ENCODE data around the gene RAX2. TPM values are rescaled to one million over a fixed set of nuclear protein-coding genes. Genes with fewer than 3 reads are reported as not detected.
"Not testable (repeated sequence)": the region's sequence is repeated elsewhere in the genome, so short reads cannot be mapped to it uniquely, and the experiment has no call there.

RAX2 gene
- total RNA-seq, 1 experiment from 2014 or later, result not detected

DNA sequence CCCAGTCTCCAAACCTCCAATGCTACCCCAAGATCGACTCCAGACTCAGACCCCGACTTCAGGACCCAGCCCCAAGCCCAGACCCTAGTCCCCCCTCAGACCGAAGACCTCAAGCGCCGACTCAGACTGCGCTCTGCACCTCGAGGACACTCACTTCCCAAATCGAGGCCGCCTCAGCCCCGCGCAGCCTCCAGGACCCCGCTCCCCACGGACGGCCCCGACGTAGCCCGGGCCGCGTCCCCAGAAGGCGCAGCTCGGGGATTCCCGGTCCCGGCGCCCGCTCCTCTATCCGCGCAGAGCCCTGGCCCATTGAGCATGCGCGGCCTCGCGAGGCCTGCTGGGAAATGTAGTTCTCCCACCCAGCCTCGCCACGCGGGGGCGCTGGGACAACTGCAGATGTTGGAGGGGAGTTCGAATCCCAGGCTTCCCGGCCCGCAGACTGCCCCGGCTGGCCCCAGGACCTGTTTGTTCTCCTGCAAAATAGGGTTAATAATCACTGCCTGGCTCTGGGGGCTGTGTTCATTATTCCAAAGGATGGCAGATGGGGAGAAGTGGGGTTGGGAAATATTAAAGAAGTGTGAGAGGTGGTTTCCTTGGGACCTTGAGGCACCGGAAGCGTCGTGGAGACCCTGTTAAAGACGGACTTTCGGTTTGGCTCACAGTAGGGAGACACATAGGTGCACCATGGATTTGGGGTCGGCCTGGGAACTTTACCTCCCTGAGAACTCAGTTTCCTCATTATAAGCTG lies 10.5 kb downstream of the RAX2 start, which contains the start of gene APBA3:
Gene APBA3, minus strand, starts transcription at position 311 of the 748 bp plus-strand sequence. CDS start 1,428 bp downstream, outside the sequence.
- DNase-seq (ENCODE audit: low read depth), result peak; percentile 90

DNA sequence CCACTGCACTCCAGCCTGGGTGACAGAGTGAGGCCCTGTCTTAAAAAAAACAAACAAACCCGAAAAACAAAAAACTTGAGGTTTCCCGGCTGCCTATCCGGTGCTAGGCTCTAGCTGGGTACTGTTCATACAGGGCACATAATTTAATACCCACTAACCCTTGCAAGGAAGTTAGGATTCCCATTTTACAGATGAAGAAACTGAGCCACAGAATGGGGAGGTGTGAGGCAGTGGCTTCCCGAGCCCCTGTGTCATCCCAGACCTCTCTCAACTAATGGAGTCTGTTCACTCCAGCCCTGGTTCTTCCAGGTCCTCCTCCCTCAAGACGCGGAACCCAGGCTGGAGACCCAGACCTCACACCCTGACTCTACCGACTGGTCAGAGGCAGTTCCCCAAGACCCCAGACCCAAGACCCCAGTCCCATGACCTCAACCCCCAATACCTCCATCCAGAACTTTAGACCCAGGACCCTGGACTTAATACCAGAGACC lies 11.1 kb downstream of the RAX2 start:
- DNase-seq (ENCODE audit: low read depth), result no peak

DNA sequence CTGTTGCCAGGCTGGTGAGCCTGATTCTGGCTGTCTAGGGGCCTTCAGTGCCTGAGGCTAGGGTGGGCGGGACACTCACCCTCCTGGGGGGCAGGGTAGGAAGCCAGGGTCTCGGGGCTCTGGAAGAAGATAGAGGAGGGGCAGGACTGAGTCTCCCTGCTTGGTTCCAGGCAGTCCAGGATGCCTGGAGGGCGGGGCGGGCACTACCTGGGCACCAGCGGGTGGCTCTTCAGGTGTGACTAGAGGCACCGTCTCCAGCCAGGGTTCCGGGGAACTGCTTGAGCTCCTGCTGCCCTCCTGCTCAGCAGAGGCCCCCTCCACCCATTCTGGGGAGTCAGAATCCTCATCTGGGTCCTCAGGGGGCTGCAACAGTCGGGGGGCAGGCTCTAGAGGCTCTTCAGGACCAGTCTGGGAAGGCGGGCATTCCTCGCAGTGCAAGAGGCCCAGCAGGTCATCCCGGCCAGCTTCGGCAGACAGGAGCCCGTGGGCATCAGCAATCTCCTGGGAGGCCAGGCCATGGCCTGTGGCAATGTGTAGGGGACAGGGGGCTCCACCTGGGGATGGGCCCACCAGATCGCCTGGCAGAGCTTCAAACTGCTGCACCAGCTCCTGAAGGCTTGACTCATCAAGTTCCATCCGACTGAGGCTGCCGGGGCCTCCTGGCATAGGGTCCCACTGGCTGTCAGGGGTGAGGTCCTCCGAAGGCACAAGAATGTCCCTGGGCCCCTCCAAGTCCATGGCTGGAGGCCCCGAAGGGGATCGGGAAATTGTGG lies 12.4 kb downstream of the RAX2 start:
- no peak for DNase-seq (ENCODE audit: low read depth)

DNA sequence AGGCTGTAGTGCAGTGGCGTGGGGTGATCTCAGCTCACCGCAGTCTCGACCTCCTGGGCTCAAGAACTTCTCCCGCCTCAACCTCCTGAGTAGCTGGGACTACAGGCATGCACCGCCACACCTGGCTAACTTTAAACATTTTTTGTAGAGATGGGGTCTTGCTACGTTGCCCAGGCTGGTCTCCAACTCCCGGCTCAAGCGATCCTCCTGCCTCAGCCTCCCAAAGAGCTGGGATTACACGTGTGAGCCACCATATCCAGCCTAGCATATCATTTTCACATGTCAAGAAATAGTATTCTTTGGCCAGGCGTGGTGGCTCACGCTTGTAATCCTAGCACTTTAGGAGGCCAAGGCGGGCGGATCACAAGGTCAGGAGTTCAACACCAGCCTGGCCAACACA lies 13.7 kb downstream of the RAX2 start:
- not testable (repeated sequence) for DNase-seq (ENCODE audit: low read depth)

DNA sequence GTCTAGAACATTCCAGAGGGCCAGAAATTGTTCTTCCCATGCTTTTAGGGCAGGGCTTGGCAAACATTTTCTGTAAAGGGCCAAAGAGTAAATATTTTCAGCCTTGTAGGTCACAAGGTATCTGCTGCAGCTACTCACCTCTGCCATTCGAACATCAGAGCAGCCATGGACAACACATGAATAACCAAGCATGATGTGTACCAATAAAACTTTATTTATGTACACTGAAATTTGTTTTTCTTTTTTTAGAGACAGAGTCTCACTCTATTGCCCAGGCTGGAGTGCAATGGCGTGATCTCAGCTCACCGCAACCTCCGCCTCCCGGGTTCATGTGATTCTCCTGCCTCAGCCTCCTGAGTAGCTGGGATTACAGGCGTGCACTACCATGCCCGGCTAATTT lies 14.3 kb downstream of the RAX2 start:
- not testable (repeated sequence) for DNase-seq (ENCODE audit: low read depth)

DNA sequence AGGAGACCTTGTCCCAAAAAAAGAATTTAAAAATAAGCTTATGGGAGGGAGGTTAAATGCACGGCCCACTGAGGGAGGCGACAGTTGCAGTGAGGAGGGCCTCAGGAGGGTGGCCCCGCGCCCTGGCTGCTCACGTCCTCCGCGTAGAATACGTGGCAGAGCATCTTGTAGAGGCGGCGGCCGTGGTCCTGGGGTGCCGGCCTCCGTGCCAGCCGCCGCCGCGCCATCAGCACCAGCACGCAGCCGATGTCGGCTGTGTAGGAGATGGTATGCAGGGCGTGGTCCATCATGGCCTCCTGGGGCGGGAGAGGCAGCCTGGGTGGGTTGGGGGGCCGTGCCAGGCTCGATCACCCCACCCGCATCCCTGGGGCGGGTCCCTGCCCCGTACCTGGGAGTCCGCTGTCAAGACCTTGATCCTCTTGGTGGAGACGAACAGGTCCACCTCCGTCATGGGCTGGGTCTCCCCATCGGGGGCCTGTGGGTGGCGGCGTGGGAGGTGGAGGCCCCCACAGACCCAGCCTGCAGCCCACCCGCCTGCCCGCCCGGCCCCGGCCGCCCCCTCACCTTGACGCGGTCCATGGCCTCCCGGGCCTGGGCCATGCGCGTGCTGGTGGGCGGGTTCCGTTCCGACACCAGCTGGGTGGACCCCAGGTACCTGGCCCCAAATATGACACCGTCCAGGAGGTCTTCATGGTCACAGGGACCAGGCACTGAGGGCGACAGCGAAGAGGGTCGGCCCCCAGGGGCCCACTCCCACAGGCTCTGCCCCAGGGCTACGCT lies 18.2 kb downstream of the RAX2 start:
- DNase-seq (ENCODE audit: low read depth), result no peak

DNA sequence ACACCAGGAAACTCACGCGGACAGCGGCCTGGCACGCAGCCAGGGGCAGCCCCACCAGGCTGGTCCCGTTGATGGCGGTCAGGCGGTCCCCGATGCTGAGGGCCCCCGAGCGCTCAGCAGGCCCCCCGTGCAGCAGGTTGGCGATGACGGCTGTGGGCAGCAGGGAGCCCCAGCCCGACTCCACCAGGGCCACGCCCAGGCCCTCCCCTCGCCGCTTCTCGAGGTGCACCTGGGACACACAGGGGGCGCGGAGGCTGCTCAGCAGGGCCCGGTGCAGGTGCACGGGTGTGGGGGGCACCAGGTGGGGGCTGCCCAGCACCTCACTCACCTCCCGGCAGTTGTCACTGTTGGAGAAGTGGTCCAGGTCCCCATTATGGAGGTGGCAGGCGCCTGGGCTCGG lies 19.5 kb downstream of the RAX2 start:
- no peak for DNase-seq (ENCODE audit: low read depth)

DNA sequence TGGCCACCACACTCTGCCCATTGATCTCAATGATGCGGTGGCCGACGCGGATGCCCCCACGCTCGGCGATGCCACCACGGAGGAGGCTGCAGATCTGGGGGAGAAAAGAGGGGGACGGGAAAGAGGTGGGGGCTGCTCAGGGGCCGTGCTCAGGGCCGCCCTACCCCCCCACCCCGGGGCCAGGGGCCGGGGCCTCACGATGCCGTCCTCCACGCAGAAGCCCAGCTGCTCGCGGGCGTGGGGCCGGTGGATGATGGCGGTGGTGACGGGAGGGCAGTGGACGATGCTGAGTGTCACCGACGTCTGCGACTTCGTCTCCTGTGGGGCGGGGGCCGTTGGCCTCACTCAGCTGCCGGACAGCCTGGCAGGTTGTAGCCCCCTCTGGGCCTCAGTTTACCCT lies 20.8 kb downstream of the RAX2 start:
- no peak for DNase-seq (ENCODE audit: low read depth)

DNA sequence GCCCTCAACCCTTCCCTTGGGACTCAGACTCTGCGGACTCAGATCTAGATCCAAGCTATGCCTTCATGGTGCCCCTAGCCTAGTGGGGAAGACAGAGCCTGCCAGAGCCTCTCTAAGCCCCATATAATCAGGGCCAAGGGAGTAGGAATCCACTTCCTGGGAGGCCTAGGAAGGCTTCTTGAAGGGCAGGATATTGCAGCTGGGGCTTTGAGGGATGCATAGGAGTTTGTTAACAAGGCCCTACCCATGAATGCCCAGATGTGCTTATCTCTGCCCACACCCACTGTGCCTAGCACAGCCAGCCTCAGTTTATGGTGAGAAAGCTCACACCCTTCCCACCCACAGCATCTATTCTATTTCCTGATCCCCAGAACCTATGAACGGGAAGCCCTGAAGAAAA lies 21.8 kb downstream of the RAX2 start:
- DNase-seq (ENCODE audit: low read depth), result no peak

DNA sequence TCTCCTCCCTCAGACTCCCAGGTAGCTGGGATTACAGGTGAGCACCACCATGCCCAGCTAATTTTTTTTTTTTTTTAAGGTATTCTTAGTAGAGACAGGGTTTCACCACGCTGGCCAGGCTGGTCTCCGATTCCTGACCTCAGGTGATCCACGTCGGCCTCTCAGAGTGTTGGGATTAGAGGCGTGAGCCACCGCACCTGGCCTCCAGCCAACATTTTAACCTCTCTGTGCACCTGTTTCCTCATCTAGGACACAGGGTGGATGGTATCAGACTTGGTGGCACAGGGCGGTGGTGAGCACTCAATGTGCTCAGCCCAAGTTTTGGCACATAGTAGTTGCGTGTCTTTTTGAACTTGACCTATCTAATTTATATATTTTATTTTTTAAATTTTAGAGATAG lies 23.1 kb downstream of the RAX2 start:
- no peak for DNase-seq (ENCODE audit: low read depth)

DNA sequence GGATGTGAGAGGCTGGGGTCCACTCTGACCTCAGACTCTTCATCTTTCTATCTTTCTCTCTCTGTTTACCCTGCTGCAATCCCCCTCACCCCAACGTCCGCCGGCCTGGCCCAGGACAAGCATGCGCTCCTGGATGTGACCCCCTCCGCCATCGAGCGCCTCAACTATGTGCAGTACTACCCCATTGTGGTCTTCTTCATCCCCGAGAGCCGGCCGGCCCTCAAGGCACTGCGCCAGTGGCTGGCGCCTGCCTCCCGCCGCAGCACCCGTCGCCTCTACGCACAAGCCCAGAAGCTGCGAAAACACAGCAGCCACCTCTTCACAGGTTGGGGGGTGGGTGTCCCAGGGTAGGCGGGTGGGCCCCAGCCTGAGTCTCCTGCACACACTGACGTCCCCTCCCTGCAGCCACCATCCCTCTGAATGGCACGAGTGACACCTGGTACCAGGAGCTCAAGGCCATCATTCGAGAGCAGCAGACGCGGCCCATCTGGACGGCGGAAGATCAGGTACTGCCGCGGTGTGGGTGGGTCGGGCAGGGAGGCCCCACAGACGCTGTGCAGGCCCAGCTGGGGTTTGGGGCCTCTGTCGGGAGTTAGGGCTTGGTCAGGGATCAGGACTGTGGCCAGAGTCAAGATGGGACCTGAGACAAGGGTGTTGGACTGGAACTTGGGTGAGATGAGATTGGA lies 25.5 kb downstream of the RAX2 start:
- DNase-seq (ENCODE audit: low read depth), result no peak

DNA sequence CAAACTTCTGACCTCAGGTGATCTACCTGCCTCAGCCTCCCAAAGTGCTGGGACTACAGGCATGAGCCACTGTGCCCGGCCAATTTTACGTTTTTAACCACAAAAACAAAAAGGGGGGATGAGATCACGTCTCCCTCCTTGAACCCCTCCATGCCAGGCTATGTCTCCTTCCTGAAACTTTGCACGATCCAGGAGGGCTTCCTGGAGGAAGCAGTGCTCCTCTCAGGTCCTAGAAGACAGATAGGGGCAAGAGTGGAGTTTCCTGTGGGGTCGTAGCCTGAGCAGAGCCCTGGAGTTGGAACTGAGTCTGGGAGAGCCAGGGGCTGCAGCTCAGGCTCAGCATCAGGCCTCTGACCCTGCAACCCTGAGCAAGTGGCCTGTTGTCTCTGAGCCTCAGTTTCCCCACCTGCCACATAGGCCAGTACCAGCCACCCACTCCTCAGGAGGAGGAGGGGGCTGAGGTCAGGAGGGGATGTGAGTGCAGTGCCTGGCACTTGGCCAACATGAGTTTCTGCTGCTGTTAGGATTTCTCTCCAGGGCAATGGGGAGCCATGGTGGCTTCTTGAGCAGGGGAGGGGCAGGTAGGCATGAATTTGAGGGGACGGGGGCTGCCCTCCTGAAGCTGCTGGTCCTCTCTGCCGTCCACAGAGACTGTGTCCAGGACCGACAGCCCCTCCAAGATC lies 26.5 kb downstream of the RAX2 start:
- no peak for DNase-seq (ENCODE audit: low read depth)

DNA sequence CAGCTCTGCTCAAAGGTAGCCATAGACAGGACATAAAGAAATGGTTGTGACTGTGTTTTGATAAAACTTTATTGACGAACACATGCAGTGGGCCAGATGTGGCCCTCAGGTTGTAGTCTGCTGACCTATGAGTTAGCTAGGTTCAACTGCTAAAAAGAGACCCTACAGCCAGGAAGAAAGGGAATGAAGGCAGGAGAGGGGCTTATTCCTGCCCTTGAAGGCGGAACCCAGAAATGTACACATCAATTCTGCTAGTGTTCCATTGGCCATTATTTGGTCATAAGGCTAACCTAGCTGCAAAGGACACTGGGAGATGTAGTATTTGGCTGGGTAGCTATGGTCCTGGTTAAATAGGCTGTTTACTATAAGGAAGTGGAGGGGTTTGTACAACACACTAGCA lies 28.5 kb downstream of the RAX2 start:
- peak; percentile 39 for DNase-seq (ENCODE audit: low read depth)

DNA sequence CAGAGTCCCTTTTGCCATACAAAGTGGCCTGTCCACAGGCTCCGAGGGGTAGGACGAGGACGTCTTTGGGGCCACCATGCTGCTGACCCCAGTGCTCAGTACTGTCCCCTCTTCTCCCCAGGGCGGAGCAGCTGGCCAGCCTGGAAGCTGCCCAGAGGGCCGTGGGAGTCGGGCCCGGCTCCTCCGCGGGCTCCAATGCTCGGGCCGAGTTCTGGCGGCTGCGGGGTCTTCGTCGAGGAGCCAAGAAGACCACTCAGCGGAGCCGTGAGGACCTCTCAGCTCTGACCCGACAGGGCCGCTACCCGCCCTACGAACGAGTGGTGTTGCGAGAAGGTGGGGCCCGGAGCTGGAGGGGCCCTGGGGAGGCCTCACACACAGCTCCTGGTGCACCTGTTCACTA lies 31.6 kb downstream of the RAX2 start:
- DNase-seq (ENCODE audit: low read depth), result no peak

DNA sequence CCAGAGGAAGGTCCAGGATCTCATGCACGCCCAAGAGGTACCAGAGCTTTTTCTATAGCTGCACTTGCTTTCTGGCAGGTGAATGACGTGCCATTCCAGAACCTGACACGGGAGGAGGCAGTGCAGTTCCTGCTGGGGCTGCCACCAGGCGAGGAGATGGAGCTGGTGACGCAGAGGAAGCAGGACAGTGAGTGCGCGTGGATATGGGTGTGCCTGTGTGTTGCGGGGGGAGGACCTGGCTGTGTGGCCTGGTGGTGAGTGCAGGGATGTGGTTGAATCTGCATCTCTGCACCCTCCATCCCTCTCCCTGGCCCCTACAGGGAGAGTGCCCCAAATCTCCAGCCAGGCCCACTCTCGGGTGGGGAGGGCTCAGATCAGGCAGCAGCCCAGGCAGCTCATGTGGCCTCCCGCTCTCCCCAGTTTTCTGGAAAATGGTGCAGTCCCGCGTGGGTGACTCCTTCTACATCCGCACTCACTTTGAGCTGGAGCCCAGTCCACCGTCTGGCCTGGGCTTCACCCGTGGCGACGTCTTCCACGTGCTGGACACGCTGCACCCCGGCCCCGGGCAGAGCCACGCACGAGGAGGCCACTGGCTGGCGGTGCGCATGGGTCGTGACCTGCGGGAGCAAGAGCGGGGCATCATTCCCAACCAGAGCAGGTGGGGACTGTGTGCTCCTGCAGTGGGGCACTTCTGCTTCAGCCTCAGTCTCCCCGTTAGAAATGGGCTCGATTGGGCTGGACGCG lies 33.4 kb downstream of the RAX2 start:
- no peak for DNase-seq (ENCODE audit: low read depth)

DNA sequence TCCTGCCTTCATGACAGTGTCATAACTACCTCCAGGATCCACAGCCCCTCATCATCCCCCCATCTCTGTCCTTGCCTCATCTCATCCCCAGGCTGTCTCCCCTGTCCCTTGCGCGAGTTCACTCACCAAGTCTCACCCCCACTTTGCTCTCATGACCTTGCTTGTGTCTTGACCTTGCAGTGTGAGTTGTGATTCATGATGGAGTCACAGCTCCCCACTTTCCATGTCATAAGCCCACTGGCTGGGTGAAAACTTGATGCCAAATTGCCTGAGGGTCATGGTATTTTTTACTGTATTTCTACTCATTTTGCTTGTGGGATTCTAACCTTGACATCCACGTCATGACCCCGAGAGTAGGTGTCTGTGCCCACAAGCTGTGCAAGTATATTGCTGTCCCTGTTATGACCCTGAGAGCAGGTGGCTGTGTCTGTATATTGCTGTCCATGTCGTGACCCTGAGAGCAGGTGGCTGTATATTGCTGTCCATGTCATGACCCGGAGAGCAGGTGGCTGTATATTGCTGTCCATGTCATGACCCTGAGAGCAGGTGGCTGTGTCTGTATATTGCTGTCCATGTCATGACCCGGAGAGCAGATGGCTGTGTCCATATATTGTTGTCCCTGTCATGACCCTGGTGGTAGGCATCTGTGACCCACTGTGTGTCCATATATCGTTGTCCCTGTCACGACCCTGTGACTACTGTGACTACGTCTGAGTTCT lies 34.4 kb downstream of the RAX2 start:
- DNase-seq (ENCODE audit: low read depth), result no peak

DNA sequence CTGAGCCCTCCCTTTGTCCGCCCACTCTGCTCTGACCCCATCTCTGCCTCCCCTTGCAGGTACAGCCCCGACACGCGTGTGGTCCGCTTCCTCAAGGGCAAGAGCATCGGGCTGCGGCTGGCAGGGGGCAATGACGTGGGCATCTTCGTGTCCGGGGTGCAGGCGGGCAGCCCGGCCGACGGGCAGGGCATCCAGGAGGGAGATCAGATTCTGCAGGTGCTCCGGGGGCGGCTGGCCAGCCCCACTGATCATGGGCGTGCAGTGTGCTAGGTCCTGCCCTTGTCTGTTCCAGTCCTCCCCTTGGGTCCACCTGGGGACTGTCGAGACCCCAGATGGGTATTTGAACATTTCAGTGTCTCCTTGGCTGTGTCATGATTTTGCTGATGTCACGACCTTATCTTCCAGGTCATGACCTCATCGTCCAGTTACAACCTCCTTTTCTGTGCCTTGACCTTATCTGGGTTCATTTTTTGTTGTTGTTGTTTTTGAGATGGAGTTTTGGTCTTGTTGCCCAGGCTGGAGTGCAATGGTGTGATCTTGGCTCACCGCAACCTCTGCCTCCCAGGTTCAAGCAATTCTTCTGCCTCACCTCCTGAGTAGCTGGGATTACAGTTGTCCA lies 35.8 kb downstream of the RAX2 start:
- DNase-seq (ENCODE audit: low read depth), result no peak

DNA sequence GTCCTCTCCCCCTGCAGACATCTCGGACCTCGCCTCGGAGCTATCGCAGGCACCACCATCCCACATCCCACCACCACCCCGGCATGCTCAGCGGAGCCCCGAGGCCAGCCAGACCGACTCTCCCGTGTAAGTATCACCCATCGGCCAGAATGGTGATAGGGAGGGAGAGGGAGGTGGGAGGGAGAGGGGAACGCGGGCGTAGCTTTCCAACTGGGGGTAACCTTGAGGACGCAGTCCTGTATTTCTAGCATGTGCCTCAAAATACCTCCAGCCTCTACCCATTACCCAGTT lies 37.8 kb downstream of the RAX2 start:
- DNase-seq (ENCODE audit: low read depth), result no peak

Data from HT1080 (cell line).